IMR-90 (cell line): Measurements from ENCODE around the gene TRPM3. TPM values are rescaled to one million over a fixed set of nuclear protein-coding genes. Genes with fewer than 3 reads are reported as not detected.

Source experiments
- ATAC-seq: fragments of 200-7000 bp; cut with Tn5 transposase; 2 replicates; pipeline ENCODE4 v1.9.1; 2020; ENCODE audit warnings: low read depth, mild to moderate bottlenecking, moderate library complexity
- BruUV-seq: library from RNA; stranded (reverse); fragments of 400-500 nt; replicated peaks from 2 replicates; lab custom pipeline; 2021; lab: Mats Ljungman, UMichigan
- CTCF ChIA-PET: fragments of 300-600 bp; formaldehyde crosslinking; extraction: SDS; loops from one replicate; lab custom pipeline; 2021; ENCODE audit warnings: antibody characterized with exemption; lab: Yijun Ruan, JAX
- POLR2A ChIA-PET: fragments of 300-600 bp; sonication (Branson Sonifier 250); formaldehyde crosslinking; loops from one replicate; lab custom pipeline; 2022; ENCODE audit warnings: antibody characterized with exemption; ENCODE audit not compliant: unreplicated experiment; lab: Charles Lee
- DNase-seq: peaks from one replicate; pipeline ENCODE4 v3.0.0; 2013
- H2AFZ ChIP-seq: replicated peaks from 2 replicates; pipeline ENCODE3; 2013; ENCODE audit warnings: low read length, mild to moderate bottlenecking; ENCODE audit not compliant: poor library complexity
- H2AK5ac ChIP-seq: 2 replicates; pipeline ENCODE4 v1.6.1; 2013; ENCODE audit warnings: low read depth, low read length, inconsistent platforms
- H2AK9ac ChIP-seq: replicated peaks from 2 replicates; pipeline ENCODE3; 2013; ENCODE audit warnings: mild to moderate bottlenecking, low read depth, low read length, moderate library complexity; ENCODE audit not compliant: poor library complexity
- H2BK120ac ChIP-seq: 2 replicates; pipeline ENCODE4 v1.6.1; 2013; ENCODE audit warnings: low read depth, low read length, inconsistent platforms
- H2BK15ac ChIP-seq: 3 replicates; pipeline ENCODE4 v1.6.1; 2013; ENCODE audit warnings: low read depth, low read length, inconsistent platforms
- H2BK20ac ChIP-seq: 2 replicates; pipeline ENCODE4 v1.6.1; 2013; ENCODE audit warnings: low read depth, mild to moderate bottlenecking, inconsistent platforms, low read length, moderate library complexity
- H2BK5ac ChIP-seq: 2 replicates; pipeline ENCODE4 v1.6.1; 2013; ENCODE audit warnings: mild to moderate bottlenecking, low read depth, low read length, inconsistent platforms; ENCODE audit not compliant: poor library complexity, severe bottlenecking
- H3K14ac ChIP-seq: replicated peaks from 2 replicates; pipeline ENCODE4 v1.6.1; 2013; ENCODE audit warnings: low read depth, low read length, inconsistent platforms
- H3K18ac ChIP-seq: 2 replicates; pipeline ENCODE4 v1.6.1; 2013; ENCODE audit warnings: low read depth, low read length, control low read depth
- H3K23ac ChIP-seq: 2 replicates; pipeline ENCODE4 v1.6.1; 2013; ENCODE audit warnings: low read depth, low read length, inconsistent platforms
- H3K27ac ChIP-seq: 2 replicates; pipeline ENCODE4 v1.5.1; 2013; ENCODE audit warnings: mild to moderate bottlenecking, control low read depth, low read length; ENCODE audit not compliant: insufficient read depth
- H3K27me3 ChIP-seq: 2 replicates; pipeline ENCODE4 v1.6.1; 2013; ENCODE audit warnings: low read length; ENCODE audit not compliant: control insufficient read depth, insufficient read depth
- H3K36me3 ChIP-seq: 2 replicates; pipeline ENCODE4 v1.6.1; 2013; ENCODE audit warnings: low read length, mixed read lengths; ENCODE audit not compliant: control insufficient read depth, insufficient read depth
- H3K4ac ChIP-seq: 2 replicates; pipeline ENCODE4 v1.6.1; 2013; ENCODE audit warnings: low read depth, low read length, inconsistent platforms
- H3K4me1 ChIP-seq: 2 replicates; pipeline ENCODE4 v1.6.1; 2013; ENCODE audit warnings: low read length, mixed read lengths; ENCODE audit not compliant: control insufficient read depth, insufficient read depth
- H3K4me2 ChIP-seq: 2 replicates; pipeline ENCODE4 v1.6.1; 2013; ENCODE audit warnings: low read depth, mild to moderate bottlenecking, control low read depth, low read length, moderate library complexity
- H3K4me3 ChIP-seq: 2 replicates; pipeline ENCODE4 v1.5.1; 2013; ENCODE audit warnings: low read depth, mild to moderate bottlenecking, control low read depth, low read length, moderate library complexity; ENCODE audit not compliant: insufficient read depth
- H3K56ac ChIP-seq: 2 replicates; pipeline ENCODE4 v1.6.1; 2013; ENCODE audit warnings: low read length, inconsistent platforms; ENCODE audit not compliant: insufficient read depth; ENCODE audit errors: extremely low read depth
- H3K79me1 ChIP-seq, 2 experiments: 2 replicates each; pipeline ENCODE4 v1.6.1; 2013; ENCODE audit warnings: low read length in 2 of 2, inconsistent platforms in 1 of 2, low read depth in 1 of 2
- H3K9ac ChIP-seq: 2 replicates; pipeline ENCODE4 v1.6.1; 2013; ENCODE audit warnings: low read depth, low read length, control low read depth
- H3K9me1 ChIP-seq: 2 replicates; pipeline ENCODE4 v1.6.1; 2013; ENCODE audit warnings: low read length, inconsistent platforms; ENCODE audit not compliant: insufficient read depth
- H3K9me3 ChIP-seq: 2 replicates; pipeline ENCODE4 v1.6.1; 2013; ENCODE audit warnings: low read length; ENCODE audit not compliant: control insufficient read depth, insufficient read depth
- H4K20me1 ChIP-seq: 2 replicates; pipeline ENCODE4 v1.6.1; 2013; ENCODE audit warnings: low read length, inconsistent platforms; ENCODE audit not compliant: insufficient read depth
- H4K5ac ChIP-seq: 2 replicates; pipeline ENCODE4 v1.6.1; 2013; ENCODE audit warnings: mild to moderate bottlenecking, low read depth, low read length, control low read depth
- H4K8ac ChIP-seq, 2 experiments: 2 replicates each; pipeline ENCODE4 v1.6.1; 2013; ENCODE audit warnings: low read depth in 2 of 2, low read length in 2 of 2, control low read depth in 1 of 2, inconsistent platforms in 1 of 2
- H4K91ac ChIP-seq: 2 replicates; pipeline ENCODE4 v1.6.1; 2013; ENCODE audit warnings: low read depth, low read length, inconsistent platforms; ENCODE audit not compliant: insufficient read depth
- BHLHE40 ChIP-seq: fragments of 150-350 bp; IDR thresholded peaks from 2 replicates; pipeline ENCODE4 v1.6.1; 2016; ENCODE audit warnings: mild to moderate bottlenecking, low read depth, low read length
- CEBPB ChIP-seq: IDR thresholded peaks from 2 replicates; pipeline ENCODE4 v1.6.1; 2012; ENCODE audit warnings: low read depth, low read length, improper control_type of control experiment
- CHD1 ChIP-seq: IDR thresholded peaks from 2 replicates; pipeline ENCODE4 v1.6.1; 2012; ENCODE audit warnings: low read depth, low read length, improper control_type of control experiment
- FOS ChIP-seq: fragments of 150-350 bp; IDR thresholded peaks from 2 replicates; pipeline ENCODE4 v1.6.1; 2016; ENCODE audit warnings: low read depth, low read length
- MAFK ChIP-seq: IDR thresholded peaks from 2 replicates; pipeline ENCODE4 v1.6.1; 2012; ENCODE audit warnings: low read depth, low read length, improper control_type of control experiment
- MAZ ChIP-seq: IDR thresholded peaks from 2 replicates; pipeline ENCODE4 v1.6.1; 2012; ENCODE audit warnings: low read depth, mild to moderate bottlenecking, low read length, improper control_type of control experiment, moderate library complexity, borderline replicate concordance
- MXI1 ChIP-seq: IDR thresholded peaks from 2 replicates; pipeline ENCODE4 v1.6.1; 2012; ENCODE audit warnings: low read depth, mild to moderate bottlenecking, low read length, moderate library complexity, borderline replicate concordance
- NFE2L2 ChIP-seq: fragments of 150-350 bp; IDR thresholded peaks from 2 replicates; pipeline ENCODE4 v1.6.1; 2016; ENCODE audit warnings: low read depth, mild to moderate bottlenecking, low read length
- POLR2A ChIP-seq: IDR thresholded peaks from 2 replicates; pipeline ENCODE4 v1.6.1; 2012; ENCODE audit warnings: mild to moderate bottlenecking, low read depth, low read length
- RCOR1 ChIP-seq: IDR thresholded peaks from 2 replicates; pipeline ENCODE4 v1.6.1; 2012; ENCODE audit warnings: mild to moderate bottlenecking, low read length, improper control_type of control experiment; ENCODE audit not compliant: insufficient replicate concordance
- RFX5 ChIP-seq: IDR thresholded peaks from 2 replicates; pipeline ENCODE4 v1.8.0; 2012; ENCODE audit warnings: low read depth, mild to moderate bottlenecking, low read length, moderate library complexity
- SMC3 ChIP-seq: fragments of 150-350 bp; IDR thresholded peaks from 2 replicates; pipeline ENCODE4 v1.6.1; 2016; ENCODE audit warnings: low read depth, mild to moderate bottlenecking, antibody characterized with exemption, low read length, moderate library complexity
- dilution Hi-C: fragments of 300-500 bp; cut with HindIII; formaldehyde crosslinking; loops from one replicate; pipeline ENCODE4 v1.14.3; 2018; ENCODE audit warnings: low sequenced_read_pairs; ENCODE audit not compliant: unreplicated experiment
- in situ Hi-C: fragments of 300-500 bp; cut with MboI; formaldehyde crosslinking; loops from 3 replicates; pipeline ENCODE4 v1.14.3; 2019; ENCODE audit warnings: low sequenced_read_pairs, inconsistent platforms, mixed read lengths
- intact Hi-C: fragments of 100-400 bp; cut with micrococcal nuclease; formaldehyde crosslinking; loops from 2 replicates; pipeline ENCODE4 v1.10.0; 2022
- polyA plus RNA-seq, 3 experiments: library from polyadenylated mRNA; depleted of rRNA; stranded (reverse); fragments of >200 nt; gene quantifications; 2 replicates each; pipeline ENCODE4 v1.2.3, GENCODE V29; 2012; ENCODE audit warnings: low replicate concordance in 1 of 3
- total RNA-seq: library from RNA; depleted of rRNA; stranded (reverse); fragments of >200 nt; gene quantifications from 2 replicates; pipeline ENCODE4 v1.2.3, GENCODE V29; 2012
- TF ChIP-seq, protein P1 (sequence below): fragments of 150-350 bp; IDR thresholded peaks from 2 replicates; pipeline ENCODE4 v1.6.1; 2016; ENCODE audit warnings: low read depth, mild to moderate bottlenecking, low read length, moderate library complexity, borderline replicate concordance
- TF ChIP-seq, protein P2 (sequence below): fragments of 150-350 bp; IDR thresholded peaks from 2 replicates; pipeline ENCODE4 v1.6.1; 2017; ENCODE audit warnings: mild to moderate bottlenecking, antibody characterized with exemption, low read length, low read depth

TRPM3 gene
- total and polyA plus RNA-seq, 2 of the 4 experiments (the other 2 are of a cell fraction) = not detected

GRCh38 chr9:70746760-70747159 lies 374.7 kb downstream of the TRPM3 start:
- no peak overlapping the region for H3K14ac ChIP-seq
- no peaks in the 10 kb centered on the region for H3K79me1 ChIP-seq
- H4K91ac ChIP-seq = no peak overlapping the region
- no peaks in the 10 kb centered on the region for H3K27me3 ChIP-seq
- in situ Hi-C loops = no loop called here
- H2AK5ac ChIP-seq = no peak overlapping the region
- DNase-seq = no peak
- no peaks in the 10 kb centered on the region for H3K36me3 ChIP-seq
- no peak overlapping the region for H3K4ac ChIP-seq
- no peaks in the 10 kb centered on the region for H3K9me3 ChIP-seq
- dilution Hi-C loops = no loop called here
- no peak overlapping the region for H3K56ac ChIP-seq
- H3K23ac ChIP-seq = no peak overlapping the region
- H3K4me3 ChIP-seq = no peak overlapping the region
- no peak overlapping the region for H2AFZ ChIP-seq
- H3K18ac ChIP-seq = no peak overlapping the region
- H3K4me1 ChIP-seq = no peaks in the 10 kb centered on the region
- ChIA-PET POLR2A (no interaction called here), CTCF (no interaction called here)
- no peak overlapping the region for H3K9ac ChIP-seq
- H4K5ac ChIP-seq = no peak overlapping the region
- H3K9me1 ChIP-seq = no peaks in the 10 kb centered on the region
- no TSS peak for BruUV-seq
- no peak overlapping the region for H2BK5ac ChIP-seq
- H3K4me2 ChIP-seq = no peak overlapping the region
- H2BK20ac ChIP-seq = no peak overlapping the region
- H4K8ac ChIP-seq = no peak overlapping the region
- H2AK9ac ChIP-seq = no peak overlapping the region
- H2BK15ac ChIP-seq = no peak overlapping the region
- intact Hi-C loops = no loop called here
- no peak overlapping the region for H3K27ac ChIP-seq
- no peak overlapping the region for H2BK120ac ChIP-seq
- TF ChIP-seq RCOR1 = no peak
- TF ChIP-seq SMC3 = no peak
- TF ChIP-seq CEBPB = no peak
- no peak for TF ChIP-seq NFE2L2
- TF ChIP-seq, protein P1, sequence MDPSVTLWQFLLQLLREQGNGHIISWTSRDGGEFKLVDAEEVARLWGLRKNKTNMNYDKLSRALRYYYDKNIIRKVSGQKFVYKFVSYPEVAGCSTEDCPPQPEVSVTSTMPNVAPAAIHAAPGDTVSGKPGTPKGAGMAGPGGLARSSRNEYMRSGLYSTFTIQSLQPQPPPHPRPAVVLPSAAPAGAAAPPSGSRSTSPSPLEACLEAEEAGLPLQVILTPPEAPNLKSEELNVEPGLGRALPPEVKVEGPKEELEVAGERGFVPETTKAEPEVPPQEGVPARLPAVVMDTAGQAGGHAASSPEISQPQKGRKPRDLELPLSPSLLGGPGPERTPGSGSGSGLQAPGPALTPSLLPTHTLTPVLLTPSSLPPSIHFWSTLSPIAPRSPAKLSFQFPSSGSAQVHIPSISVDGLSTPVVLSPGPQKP = no peak
- TF ChIP-seq MAFK = no peak
- no peak for TF ChIP-seq MAZ
- no peak for TF ChIP-seq MXI1
- no peak for TF ChIP-seq POLR2A
- TF ChIP-seq CHD1 = no peak
- TF ChIP-seq, protein P2, sequence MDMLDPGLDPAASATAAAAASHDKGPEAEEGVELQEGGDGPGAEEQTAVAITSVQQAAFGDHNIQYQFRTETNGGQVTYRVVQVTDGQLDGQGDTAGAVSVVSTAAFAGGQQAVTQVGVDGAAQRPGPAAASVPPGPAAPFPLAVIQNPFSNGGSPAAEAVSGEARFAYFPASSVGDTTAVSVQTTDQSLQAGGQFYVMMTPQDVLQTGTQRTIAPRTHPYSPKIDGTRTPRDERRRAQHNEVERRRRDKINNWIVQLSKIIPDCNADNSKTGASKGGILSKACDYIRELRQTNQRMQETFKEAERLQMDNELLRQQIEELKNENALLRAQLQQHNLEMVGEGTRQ = no peak
- TF ChIP-seq RFX5 = no peak
- no peak for TF ChIP-seq BHLHE40
- no peak for TF ChIP-seq FOS
- no peak for ATAC-seq
- H4K20me1 ChIP-seq = no peaks in the 10 kb centered on the region
